K562 (cell line): ENCODE measurements around the gene TARBP2. TPM values are rescaled to one million over a fixed set of nuclear protein-coding genes. Genes with fewer than 3 reads are reported as not detected.

ENCODE experiments used
- ASH1L ChIP-seq: fragments of 450-650 bp; IDR thresholded peaks from 2 replicates; pipeline ENCODE4 v1.6.1; 2018; ENCODE audit warnings: borderline replicate concordance, mild to moderate bottlenecking, low read depth; ENCODE audit not compliant: partially characterized antibody
- CEBPB ChIP-seq: fragments of 450-650 bp; IDR thresholded peaks from 2 replicates; pipeline ENCODE4 v1.6.1; 2016; ENCODE audit warnings: missing genetic modification characterization, missing compliant biosample characterization
- CHD1 ChIP-seq: fragments of 200-600 bp; sonication (generic); IDR thresholded peaks from one replicate; pipeline ENCODE4 v1.6.1; 2012; ENCODE audit warnings: mild to moderate bottlenecking, moderate library complexity, low read length, inconsistent platforms
- FOS ChIP-seq: IDR thresholded peaks from 3 replicates; pipeline ENCODE4 v1.6.1; 2011; ENCODE audit not compliant: insufficient read length; ENCODE audit errors: extremely low read depth
- HDAC6 ChIP-seq: IDR thresholded peaks from 2 replicates; pipeline ENCODE4 v1.6.1; 2012; ENCODE audit warnings: low read depth, mild to moderate bottlenecking, control low read depth, inconsistent platforms, low read length, moderate library complexity
- HEY1 ChIP-seq: fragments of 250-450 bp; sonication (Bioruptor Pico); IDR thresholded peaks from 2 replicates; pipeline ENCODE4 v1.5.0; 2020; ENCODE audit warnings: mild to moderate bottlenecking, moderate library complexity, borderline replicate concordance
- HIVEP1 ChIP-seq: fragments of 250-450 bp; sonication (Bioruptor Pico); IDR thresholded peaks from 2 replicates; pipeline ENCODE4 v1.4.0; 2020; ENCODE audit warnings: mild to moderate bottlenecking
- HOXB6 ChIP-seq: fragments of 250-450 bp; sonication (Bioruptor Pico); IDR thresholded peaks from 2 replicates; pipeline ENCODE4 v1.5.1; 2022; ENCODE audit warnings: mild to moderate bottlenecking, borderline replicate concordance
- LARP7 ChIP-seq: fragments of 450-650 bp; IDR thresholded peaks from 2 replicates; pipeline ENCODE4 v1.6.1; 2016
- MCM2 ChIP-seq: fragments of 450-650 bp; IDR thresholded peaks from 2 replicates; pipeline ENCODE4 v1.6.1; 2017; ENCODE audit warnings: low read depth, mild to moderate bottlenecking
- NFYB ChIP-seq: IDR thresholded peaks from 2 replicates; pipeline ENCODE4 v1.6.1; 2011; ENCODE audit warnings: mild to moderate bottlenecking, moderate library complexity; ENCODE audit not compliant: insufficient read length; ENCODE audit errors: extremely low read depth
- SMAD1 ChIP-seq: fragments of 150-350 bp; IDR thresholded peaks from 2 replicates; pipeline ENCODE4 v1.6.1; 2014; ENCODE audit warnings: low read length, low read depth; ENCODE audit not compliant: partially characterized antibody
- SMAD2 ChIP-seq: fragments of 150-350 bp; IDR thresholded peaks from 2 replicates; pipeline ENCODE4 v1.6.1; 2014; ENCODE audit warnings: low read depth, mild to moderate bottlenecking, low read length
- SMAD3 ChIP-seq: fragments of 450-650 bp; formaldehyde crosslinking; conservative IDR thresholded peaks from 2 replicates; pipeline ENCODE4 v1.4.0; 2020; ENCODE audit warnings: mild to moderate bottlenecking
- TAF15 ChIP-seq: fragments of 200-400 bp; formaldehyde crosslinking; IDR thresholded peaks from 2 replicates; pipeline ENCODE4 v1.6.1; 2017; ENCODE audit warnings: mild to moderate bottlenecking, low read depth, low read length, moderate library complexity
- TAF7 ChIP-seq: fragments of 450-650 bp; IDR thresholded peaks from 2 replicates; pipeline ENCODE4 v1.6.1; 2016; ENCODE audit warnings: missing genetic modification characterization, missing compliant biosample characterization
- TCF7 ChIP-seq: sonication (generic); IDR thresholded peaks from 2 replicates; pipeline ENCODE4 v1.6.1; 2016; ENCODE audit warnings: antibody characterized with exemption, borderline replicate concordance
- ZBTB12 ChIP-seq: fragments of 250-450 bp; sonication (Bioruptor Pico); IDR thresholded peaks from 2 replicates; pipeline ENCODE4 v1.4.0; 2020
- ZBTB17 ChIP-seq: fragments of 450-650 bp; formaldehyde crosslinking; IDR thresholded peaks from 2 replicates; pipeline ENCODE4 v1.4.0; 2020; ENCODE audit warnings: mild to moderate bottlenecking
- ZC3H4 ChIP-seq: sonication (generic); formaldehyde crosslinking; IDR thresholded peaks from 2 replicates; pipeline ENCODE4 v1.9.0; 2021; ENCODE audit warnings: missing genetic modification reagents, borderline replicate concordance
- ZNF239 ChIP-seq: fragments of 250-450 bp; sonication (Bioruptor Pico); IDR thresholded peaks from 2 replicates; pipeline ENCODE4 v1.4.0; 2020; ENCODE audit warnings: mild to moderate bottlenecking
- ZNF644 ChIP-seq: fragments of 200-800 bp; sonication (Bioruptor generic); IDR thresholded peaks from 2 replicates; pipeline ENCODE4 v1.6.1; 2016; ENCODE audit warnings: low read depth, missing genetic modification characterization, missing compliant biosample characterization
- polyA plus RNA-seq, 8 experiments: library from polyadenylated mRNA; depleted of rRNA in 4 of 8; stranded (reverse) in 5 of 8; unstranded in 3 of 8; fragments of >200 nt; fragmentation: Nextera tagmentation in 2 of 8; fragmentation: Illumina TruSeq in 1 of 8; extraction: Ambion mirVana in 2 of 8; extraction: Trizol in 1 of 8; gene quantifications; 2 replicates each; pipeline versions ENCODE4 v1.2.1 to v1.2.3, GENCODE V29; 2011 to 2014; ENCODE audit warnings: inconsistent platforms in 1 of 8, missing spikeins in 1 of 8
- total RNA-seq, 7 experiments: library from RNA; depleted of rRNA in 6 of 7; stranded (reverse); fragments of >200 nt in 6 of 7; fragmentation: Illumina TruSeq in 2 of 7; extraction: Trizol in 2 of 7; gene quantifications; 2 replicates each; pipeline versions ENCODE4 v1.2.1 to v1.2.3, GENCODE V29; 2011 to 2021; ENCODE audit warnings: low replicate concordance in 1 of 7
- TF ChIP-seq, protein P1 (sequence below): sonication (generic); IDR thresholded peaks from 2 replicates; pipeline ENCODE4 v1.6.1; 2016
- TF ChIP-seq, protein P2 (sequence below): sonication (generic); formaldehyde crosslinking; IDR thresholded peaks from 2 replicates; pipeline ENCODE4 v1.8.1; 2023; ENCODE audit warnings: mild to moderate bottlenecking, missing genetic modification reagents, moderate library complexity
- TF ChIP-seq, protein P3 (sequence below): fragments of 250-450 bp; sonication (Bioruptor Pico); IDR thresholded peaks from 2 replicates; pipeline ENCODE4 v1.9.0; 2021; ENCODE audit warnings: mild to moderate bottlenecking
- TF ChIP-seq, protein P4 (sequence below): IDR thresholded peaks from 2 replicates; pipeline ENCODE4 v1.6.1; 2011; ENCODE audit warnings: borderline replicate concordance, low read depth, mild to moderate bottlenecking, moderate library complexity, low read length; ENCODE audit not compliant: insufficient read depth, poor library complexity, severe bottlenecking

Gene TARBP2
- total and polyA plus RNA-seq, 9 of the 15 experiments (the other 6 are each of a cell fraction or from before 2014, with no cell fraction given), result 5.6 to 69.0 (median 44.6) TPM

GRCh38 chr12:53451661-53452158 is 49.4 kb upstream of the TARBP2 start, which contains the start of gene PCBP2 (continued):
- TF ChIP-seq ZBTB12 (peak; percentile 81), NFYB (no peak), ZC3H4 (CRISPR knock-in tag) (no peak), ASH1L (no peak), HDAC6 (no peak), TAF15 (no peak), HIVEP1 (no peak), TCF7 (no peak), CHD1 (no peak), SMAD3 (peak; percentile 76), ZNF239 (CRISPR knock-in tag) (no peak), LARP7 (0 out of 2 replicates have a peak, but pooled peaks have one; percentile 74), CEBPB (tag) (peak; percentile 82), SMAD2 (no peak), MCM2 (no peak), ZNF644 (tag) (no peak), ZBTB17 (CRISPR knock-in tag) (no peak), TAF7 (tag) (no peak), SMAD1 (peak; percentile 42), HEY1 (CRISPR knock-in tag) (no peak), HOXB6 (no peak), FOS (no peak)
- TF ChIP-seq, protein P1, sequence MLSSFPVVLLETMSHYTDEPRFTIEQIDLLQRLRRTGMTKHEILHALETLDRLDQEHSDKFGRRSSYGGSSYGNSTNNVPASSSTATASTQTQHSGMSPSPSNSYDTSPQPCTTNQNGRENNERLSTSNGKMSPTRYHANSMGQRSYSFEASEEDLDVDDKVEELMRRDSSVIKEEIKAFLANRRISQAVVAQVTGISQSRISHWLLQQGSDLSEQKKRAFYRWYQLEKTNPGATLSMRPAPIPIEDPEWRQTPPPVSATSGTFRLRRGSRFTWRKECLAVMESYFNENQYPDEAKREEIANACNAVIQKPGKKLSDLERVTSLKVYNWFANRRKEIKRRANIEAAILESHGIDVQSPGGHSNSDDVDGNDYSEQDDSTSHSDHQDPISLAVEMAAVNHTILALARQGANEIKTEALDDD, result no peak
- TF ChIP-seq, protein P2, sequence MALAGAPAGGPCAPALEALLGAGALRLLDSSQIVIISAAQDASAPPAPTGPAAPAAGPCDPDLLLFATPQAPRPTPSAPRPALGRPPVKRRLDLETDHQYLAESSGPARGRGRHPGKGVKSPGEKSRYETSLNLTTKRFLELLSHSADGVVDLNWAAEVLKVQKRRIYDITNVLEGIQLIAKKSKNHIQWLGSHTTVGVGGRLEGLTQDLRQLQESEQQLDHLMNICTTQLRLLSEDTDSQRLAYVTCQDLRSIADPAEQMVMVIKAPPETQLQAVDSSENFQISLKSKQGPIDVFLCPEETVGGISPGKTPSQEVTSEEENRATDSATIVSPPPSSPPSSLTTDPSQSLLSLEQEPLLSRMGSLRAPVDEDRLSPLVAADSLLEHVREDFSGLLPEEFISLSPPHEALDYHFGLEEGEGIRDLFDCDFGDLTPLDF (CRISPR knock-in tag), result peak; percentile 27; the same call in 1 of the 2 replicates
- TF ChIP-seq, protein P3, sequence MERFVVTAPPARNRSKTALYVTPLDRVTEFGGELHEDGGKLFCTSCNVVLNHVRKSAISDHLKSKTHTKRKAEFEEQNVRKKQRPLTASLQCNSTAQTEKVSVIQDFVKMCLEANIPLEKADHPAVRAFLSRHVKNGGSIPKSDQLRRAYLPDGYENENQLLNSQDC (CRISPR knock-in tag), result no peak
- TF ChIP-seq, protein P4, sequence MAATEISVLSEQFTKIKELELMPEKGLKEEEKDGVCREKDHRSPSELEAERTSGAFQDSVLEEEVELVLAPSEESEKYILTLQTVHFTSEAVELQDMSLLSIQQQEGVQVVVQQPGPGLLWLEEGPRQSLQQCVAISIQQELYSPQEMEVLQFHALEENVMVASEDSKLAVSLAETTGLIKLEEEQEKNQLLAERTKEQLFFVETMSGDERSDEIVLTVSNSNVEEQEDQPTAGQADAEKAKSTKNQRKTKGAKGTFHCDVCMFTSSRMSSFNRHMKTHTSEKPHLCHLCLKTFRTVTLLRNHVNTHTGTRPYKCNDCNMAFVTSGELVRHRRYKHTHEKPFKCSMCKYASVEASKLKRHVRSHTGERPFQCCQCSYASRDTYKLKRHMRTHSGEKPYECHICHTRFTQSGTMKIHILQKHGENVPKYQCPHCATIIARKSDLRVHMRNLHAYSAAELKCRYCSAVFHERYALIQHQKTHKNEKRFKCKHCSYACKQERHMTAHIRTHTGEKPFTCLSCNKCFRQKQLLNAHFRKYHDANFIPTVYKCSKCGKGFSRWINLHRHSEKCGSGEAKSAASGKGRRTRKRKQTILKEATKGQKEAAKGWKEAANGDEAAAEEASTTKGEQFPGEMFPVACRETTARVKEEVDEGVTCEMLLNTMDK, result peak; percentile 12
